GM12878 (cell line): ENCODE measurements around the gene SNAPIN. TPM values are rescaled to one million over a fixed set of nuclear protein-coding genes. Genes with fewer than 3 reads are reported as not detected.

ENCODE experiments used
- ATAC-seq: fragments of 200-7000 bp; cut with Tn5 transposase; 3 replicates; pipeline ENCODE4 v1.9.1; 2020; ENCODE audit warnings: mild to moderate bottlenecking, moderate library complexity
- BruUV-seq: library from RNA; stranded (reverse); fragments of 400-500 nt; replicated peaks from 2 replicates; lab custom pipeline; 2021; lab: Mats Ljungman, UMichigan
- CTCF ChIA-PET: fragments of 300-600 bp; sonication (Branson Sonifier 250); formaldehyde crosslinking; extraction: SDS; loops from one replicate; lab custom pipeline; 2021; ENCODE audit warnings: inconsistent platforms; lab: Yijun Ruan, JAX
- POLR2A ChIA-PET: fragments of 350-600 bp; formaldehyde crosslinking; extraction: SDS; loops from one replicate; lab custom pipeline; 2021; ENCODE audit warnings: inconsistent platforms; lab: Charles Lee
- RAD21 ChIA-PET: fragments of 300-600 bp; sonication (Branson Sonifier 250); formaldehyde crosslinking; loops from one replicate; lab custom pipeline; 2023; ENCODE audit warnings: antibody characterized with exemption; ENCODE audit not compliant: unreplicated experiment; lab: Charles Lee
- SMC1A ChIA-PET: fragments of 300-600 bp; sonication (Branson Sonifier 250); formaldehyde crosslinking; loops from one replicate; lab custom pipeline; 2023; ENCODE audit not compliant: unreplicated experiment, uncharacterized antibody; lab: Charles Lee
- DNase-seq: peaks from one replicate; pipeline ENCODE4 v3.0.0-alpha.2; 2011; ENCODE audit warnings: low read depth, low spot score
- FAIRE-seq: peaks from 3 replicates; lab custom pipeline; 2011; peaks lifted over from hg19 to GRCh38; lab: Jason Lieb, UNC
- H2AFZ ChIP-seq: 2 replicates; pipeline ENCODE4 v1.6.0; 2011; ENCODE audit warnings: low read depth, low read length, control low read depth; ENCODE audit not compliant: control insufficient read depth
- H3K27ac ChIP-seq: 2 replicates; pipeline ENCODE4 v1.5.1; 2011; ENCODE audit warnings: control low read depth; ENCODE audit not compliant: control insufficient read depth, insufficient read depth
- H3K27me3 ChIP-seq, 2 experiments: replicated peaks in 1 of 2; 2 replicates each; pipeline versions ENCODE4 v1.6.0 to v1.6.1; 2011; ENCODE audit warnings: low read length in 1 of 2; ENCODE audit not compliant: control insufficient read depth in 2 of 2, insufficient read depth in 2 of 2
- H3K36me3 ChIP-seq, 2 experiments: 2 replicates each; pipeline ENCODE4 v1.5.1; 2011; ENCODE audit warnings: low read length in 1 of 2; ENCODE audit not compliant: control insufficient read depth in 2 of 2, insufficient read depth in 2 of 2
- H3K4me1 ChIP-seq: 2 replicates; pipeline ENCODE4 v1.6.1; 2011; ENCODE audit warnings: mild to moderate bottlenecking, low read length, moderate library complexity, mixed read lengths; ENCODE audit not compliant: control insufficient read depth, insufficient read depth
- H3K4me2 ChIP-seq: 2 replicates; pipeline ENCODE4 v1.6.0; 2011; ENCODE audit warnings: control low read depth; ENCODE audit not compliant: control insufficient read depth, insufficient read depth
- H3K4me3 ChIP-seq: fragments of 200-600 bp; sonication (generic); 2 replicates; pipeline ENCODE4 v1.5.1; 2016
- H3K79me2 ChIP-seq: 2 replicates; pipeline ENCODE4 v1.6.0; 2011; ENCODE audit warnings: low read length; ENCODE audit not compliant: control insufficient read depth, insufficient read depth
- H3K9ac ChIP-seq: 2 replicates; pipeline ENCODE4 v1.8.0; 2011; ENCODE audit warnings: low read length, control low read depth, mixed read lengths; ENCODE audit not compliant: control insufficient read depth, insufficient read depth
- H3K9me3 ChIP-seq: replicated peaks from 3 replicates; pipeline ENCODE4 v1.5.1; 2011; ENCODE audit warnings: mild to moderate bottlenecking, low read length; ENCODE audit not compliant: control insufficient read depth, insufficient read depth
- H4K20me1 ChIP-seq: 2 replicates; pipeline ENCODE4 v1.6.0; 2011; ENCODE audit not compliant: control insufficient read depth, insufficient read depth
- ATF7 ChIP-seq: fragments of 450-650 bp; IDR thresholded peaks from 2 replicates; pipeline ENCODE4 v1.6.1; 2016; ENCODE audit warnings: low read depth, mild to moderate bottlenecking
- CHD4 ChIP-seq: fragments of 200-600 bp; sonication (generic); IDR thresholded peaks from 2 replicates; pipeline ENCODE4 v1.6.1; 2016; ENCODE audit warnings: mild to moderate bottlenecking
- CREB1 ChIP-seq: IDR thresholded peaks from 2 replicates; pipeline ENCODE4 v1.6.1; 2012; ENCODE audit warnings: low read depth, mild to moderate bottlenecking, inconsistent platforms
- GATAD2B ChIP-seq: fragments of 450-650 bp; conservative IDR thresholded peaks from 2 replicates; pipeline ENCODE4 v1.6.1; 2017; ENCODE audit warnings: low read depth, mild to moderate bottlenecking, moderate library complexity
- IKZF1 ChIP-seq: fragments of 450-650 bp; conservative IDR thresholded peaks from 2 replicates; pipeline ENCODE4 v1.6.1; 2017; ENCODE audit warnings: antibody characterized with exemption, mild to moderate bottlenecking
- MXI1 ChIP-seq: fragments of 150-350 bp; IDR thresholded peaks from 2 replicates; pipeline ENCODE4 v1.6.1; 2011; ENCODE audit warnings: low read depth, mild to moderate bottlenecking, inconsistent platforms, low read length, improper control_type of control experiment
- POU2F2 ChIP-seq: IDR thresholded peaks from 3 replicates; pipeline ENCODE4 v1.6.1; 2011; ENCODE audit warnings: low read depth, mild to moderate bottlenecking, low read length, borderline replicate concordance
- RB1 ChIP-seq: fragments of 450-650 bp; formaldehyde crosslinking; IDR thresholded peaks from 2 replicates; pipeline ENCODE4 v1.6.1; 2017; ENCODE audit warnings: mild to moderate bottlenecking, borderline replicate concordance
- RELA ChIP-seq: fragments of 450-650 bp; IDR thresholded peaks from 2 replicates; pipeline ENCODE4 v1.8.0; 2014; ENCODE audit warnings: borderline replicate concordance; ENCODE audit not compliant: partially characterized antibody
- SIN3A ChIP-seq: IDR thresholded peaks from 2 replicates; pipeline ENCODE4 v1.6.1; 2012; ENCODE audit warnings: low read depth, low read length, improper control_type of control experiment
- SIX5 ChIP-seq: IDR thresholded peaks from 2 replicates; pipeline ENCODE4 v1.6.1; 2011; ENCODE audit warnings: mild to moderate bottlenecking, low read depth, low read length, moderate library complexity; ENCODE audit not compliant: severe bottlenecking
- SREBF1 ChIP-seq: IDR thresholded peaks from 2 replicates; pipeline ENCODE4 v1.6.1; 2012; ENCODE audit warnings: mild to moderate bottlenecking, low read length
- STAT3 ChIP-seq: IDR thresholded peaks from 2 replicates; pipeline ENCODE4 v1.6.1; 2011; ENCODE audit warnings: low read depth, low read length, improper control_type of control experiment
- WRNIP1 ChIP-seq: IDR thresholded peaks from 2 replicates; pipeline ENCODE4 v1.6.1; 2011; ENCODE audit warnings: low read depth, low read length, improper control_type of control experiment, borderline replicate concordance
- YBX1 ChIP-seq: fragments of 450-650 bp; IDR thresholded peaks from 2 replicates; pipeline ENCODE4 v1.6.1; 2016; ENCODE audit warnings: antibody characterized with exemption
- WGBS: methylation state at CpG from one replicate; pipeline ENCODE4 v1.1.6; 2016; ENCODE audit warnings: low lambda C conversion rate; ENCODE audit not compliant: insufficient replicate concordance, insufficient coverage; ENCODE audit errors: missing lambda C conversion rate; 5-methylcytosine and 5-hydroxymethylcytosine counted together
- in situ Hi-C: fragments of 300-500 bp; cut with MboI; formaldehyde crosslinking; loops from 9 replicates; pipeline ENCODE4 v1.14.3; 2018; ENCODE audit warnings: mixed read lengths
- intact Hi-C: fragments of 100-400 bp; cut with micrococcal nuclease; formaldehyde crosslinking; loops from one replicate; pipeline ENCODE4 v1.14.2; 2022; ENCODE audit not compliant: unreplicated experiment
- polyA plus RNA-seq, 11 experiments: library from polyadenylated mRNA; depleted of rRNA in 4 of 11; unstranded in 6 of 11; stranded (reverse) in 5 of 11; fragments of >200 nt; fragmentation: Nextera tagmentation in 4 of 11; fragmentation: Illumina TruSeq in 1 of 11; extraction: Ambion mirVana in 4 of 11; extraction: Trizol in 1 of 11; gene quantifications; 1 replicate in 1 of 11; 2 replicates in 10 of 11; pipeline versions ENCODE4 v1.2.1 to v1.2.3, GENCODE V29; 2011 to 2016; ENCODE audit warnings: inconsistent platforms in 2 of 11, missing spikeins in 2 of 11, low read depth in 1 of 11
- total RNA-seq, 4 experiments: library from RNA; depleted of rRNA in 3 of 4; stranded (reverse); fragments of >200 nt in 3 of 4; fragmentation: Illumina TruSeq in 1 of 4; extraction: Trizol in 1 of 4; gene quantifications; 2 replicates each; pipeline versions ENCODE4 v1.2.1 to v1.2.3, GENCODE V29; 2013 to 2021
- TF ChIP-seq, protein P1 (sequence below): IDR thresholded peaks from 2 replicates; pipeline ENCODE4 v1.6.1; 2012; ENCODE audit warnings: low read depth, low read length, improper control_type of control experiment
- TF ChIP-seq, protein P2 (sequence below): IDR thresholded peaks from 2 replicates; pipeline ENCODE4 v1.6.1; 2012; ENCODE audit warnings: low read length, inconsistent platforms
- TF ChIP-seq, protein P3 (sequence below): IDR thresholded peaks from 2 replicates; pipeline ENCODE4 v1.6.1; 2012; ENCODE audit warnings: low read depth, low read length, improper control_type of control experiment

The SNAPIN gene
- total and polyA plus RNA-seq, 10 of the 15 experiments (the other 5 are each of a cell fraction or from before 2014, with no cell fraction given), result 12.4 to 78.1 (median 38.6) TPM

DNA sequence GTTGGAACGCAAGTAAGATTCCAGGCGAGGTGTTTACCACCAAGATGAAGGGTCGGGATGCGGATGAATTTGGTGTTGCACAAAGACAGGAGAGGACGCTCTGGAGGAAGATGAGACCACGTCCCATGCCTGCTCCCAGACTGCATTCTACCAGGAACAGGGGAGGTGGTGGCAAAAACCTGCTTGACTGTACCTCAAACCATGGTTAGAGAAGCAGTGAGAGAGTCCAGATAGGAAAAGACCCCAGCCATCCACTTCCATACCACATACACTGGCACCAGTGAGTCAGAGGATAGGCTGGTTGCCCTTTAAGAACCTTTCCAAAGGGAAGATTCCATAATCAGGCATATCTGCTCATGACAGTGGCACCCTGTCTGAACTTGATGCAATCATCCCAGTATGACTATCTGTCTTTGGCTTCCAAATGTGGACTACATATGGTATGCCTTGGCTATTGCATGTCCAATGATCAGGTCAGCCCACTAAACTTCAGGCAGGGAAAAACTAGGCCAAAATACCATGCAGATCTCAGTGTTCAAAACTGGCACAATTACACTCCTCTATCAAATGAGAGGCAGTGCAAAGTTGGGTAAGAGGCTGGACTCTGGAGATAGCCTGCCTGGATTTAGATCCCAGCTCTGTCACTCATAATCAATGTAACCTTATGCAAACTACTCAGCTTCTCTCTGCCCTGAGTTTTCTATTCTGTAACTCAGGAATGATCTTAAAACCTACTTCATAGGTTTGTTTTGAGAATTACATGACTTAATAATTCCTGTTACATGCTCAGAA, 40.6 kb downstream of the SNAPIN start:
- in situ Hi-C loops, result no loop called here

DNA sequence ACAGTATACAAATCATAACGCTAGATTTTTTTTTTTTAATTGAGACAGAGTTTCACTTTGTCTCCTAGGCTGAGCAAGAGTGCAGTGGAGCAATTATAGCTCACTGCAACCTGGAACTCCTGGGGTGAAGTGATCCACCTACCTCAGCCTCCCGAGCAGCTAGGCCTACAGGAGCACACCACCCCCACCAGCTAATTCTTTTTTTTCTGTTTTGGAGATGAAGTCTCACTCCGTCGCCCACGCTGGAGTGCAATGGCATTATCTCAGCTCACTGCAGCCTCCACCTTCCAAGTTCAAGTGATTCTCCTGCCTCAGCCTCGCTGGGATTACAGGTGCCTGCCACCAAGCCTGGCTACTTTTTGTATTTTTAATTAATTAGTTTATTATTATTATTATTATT, 41.3 kb downstream of the SNAPIN start:
- in situ Hi-C loops, result no loop called here
- Histone ChIP-seq H3K4me2 (no peak overlapping the region), H3K27me3 (no peaks in the 10 kb centered on the region), H3K27ac (no peak overlapping the region), H3K79me2 (no peaks in the 10 kb centered on the region), H3K36me3 (no peaks in the 10 kb centered on the region), H3K9ac (no peak overlapping the region), H4K20me1 (no peaks in the 10 kb centered on the region), H2AFZ (no peak overlapping the region), H3K4me3 (no peak overlapping the region), H3K9me3 (no peaks in the 10 kb centered on the region), H3K4me1 (peaks cover 4% of the 10 kb centered on the region)
- POLR2A ChIA-PET, result no interaction called here
- 44% methylated on average over 6 of the region's 6 CpGs for WGBS
- SMC1A ChIA-PET, result interaction anchor here (1.2 kb wide), 1 partner anchor 97 kb away, joined by 3 read pairs; no protein-coding TSS in a partner anchor
- intact Hi-C loops, result no loop called here
- ATAC-seq (no peak), FAIRE-seq (no peak), DNase-seq (no peak)
- BruUV-seq, result no TSS peak
- TF ChIP-seq, protein P1, sequence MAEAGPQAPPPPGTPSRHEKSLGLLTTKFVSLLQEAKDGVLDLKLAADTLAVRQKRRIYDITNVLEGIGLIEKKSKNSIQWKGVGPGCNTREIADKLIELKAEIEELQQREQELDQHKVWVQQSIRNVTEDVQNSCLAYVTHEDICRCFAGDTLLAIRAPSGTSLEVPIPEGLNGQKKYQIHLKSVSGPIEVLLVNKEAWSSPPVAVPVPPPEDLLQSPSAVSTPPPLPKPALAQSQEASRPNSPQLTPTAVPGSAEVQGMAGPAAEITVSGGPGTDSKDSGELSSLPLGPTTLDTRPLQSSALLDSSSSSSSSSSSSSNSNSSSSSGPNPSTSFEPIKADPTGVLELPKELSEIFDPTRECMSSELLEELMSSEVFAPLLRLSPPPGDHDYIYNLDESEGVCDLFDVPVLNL, result no peak
- no peak for TF ChIP-seq GATAD2B
- TF ChIP-seq WRNIP1, result no peak
- TF ChIP-seq, protein P2, sequence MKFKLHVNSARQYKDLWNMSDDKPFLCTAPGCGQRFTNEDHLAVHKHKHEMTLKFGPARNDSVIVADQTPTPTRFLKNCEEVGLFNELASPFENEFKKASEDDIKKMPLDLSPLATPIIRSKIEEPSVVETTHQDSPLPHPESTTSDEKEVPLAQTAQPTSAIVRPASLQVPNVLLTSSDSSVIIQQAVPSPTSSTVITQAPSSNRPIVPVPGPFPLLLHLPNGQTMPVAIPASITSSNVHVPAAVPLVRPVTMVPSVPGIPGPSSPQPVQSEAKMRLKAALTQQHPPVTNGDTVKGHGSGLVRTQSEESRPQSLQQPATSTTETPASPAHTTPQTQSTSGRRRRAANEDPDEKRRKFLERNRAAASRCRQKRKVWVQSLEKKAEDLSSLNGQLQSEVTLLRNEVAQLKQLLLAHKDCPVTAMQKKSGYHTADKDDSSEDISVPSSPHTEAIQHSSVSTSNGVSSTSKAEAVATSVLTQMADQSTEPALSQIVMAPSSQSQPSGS, result no peak
- TF ChIP-seq SREBF1, result no peak
- TF ChIP-seq IKZF1, result no peak
- TF ChIP-seq YBX1, result no peak
- no peak for TF ChIP-seq SIN3A
- TF ChIP-seq SIX5, result no peak
- no peak for TF ChIP-seq RB1
- no peak for TF ChIP-seq STAT3
- TF ChIP-seq POU2F2, result no peak
- RAD21 ChIA-PET, result no interaction called here
- CTCF ChIA-PET, result interaction anchor here (0.5 kb wide), 1 partner anchor 31 kb away, joined by 3 read pairs; no protein-coding TSS in a partner anchor

More for the DNA sequence above, 40.6 kb downstream of the SNAPIN start:
- ATAC-seq (no peak), DNase-seq (no peak), FAIRE-seq (no peak)
- intact Hi-C loops, result no loop called here
- H3K4me2 ChIP-seq, result no peak overlapping the region
- no peak overlapping the region for H3K4me3 ChIP-seq
- POLR2A ChIA-PET, result interaction anchor here (0.6 kb wide), 1 partner anchor 1274 kb away, joined by 4 read pairs; no protein-coding TSS in a partner anchor
- H4K20me1 ChIP-seq, result no peaks in the 10 kb centered on the region
- H3K27ac ChIP-seq, result no peak overlapping the region
- BruUV-seq, result no TSS peak
- CTCF ChIA-PET, result no interaction called here
- no peak overlapping the region for H3K9ac ChIP-seq
- H3K4me1 ChIP-seq, result peaks cover 4% of the 10 kb centered on the region
- no peaks in the 10 kb centered on the region for H3K79me2 ChIP-seq
- H2AFZ ChIP-seq, result no peak overlapping the region; the same call in 1 of the 2 replicates
- RAD21 ChIA-PET, result interaction anchor here (0.7 to 1.0 kb wide), 2 partner anchors 27 to 43 kb away, joined by 3 read pairs; no protein-coding TSS in a partner anchor
- TF ChIP-seq, protein P3, sequence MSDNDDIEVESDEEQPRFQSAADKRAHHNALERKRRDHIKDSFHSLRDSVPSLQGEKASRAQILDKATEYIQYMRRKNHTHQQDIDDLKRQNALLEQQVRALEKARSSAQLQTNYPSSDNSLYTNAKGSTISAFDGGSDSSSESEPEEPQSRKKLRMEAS, result no peak
- TF ChIP-seq ATF7 (no peak), RELA (no peak), MXI1 (no peak), CREB1 (no peak), CHD4 (no peak)
- no peaks in the 10 kb centered on the region for H3K9me3 ChIP-seq
- no peaks in the 10 kb centered on the region for H3K27me3 ChIP-seq
- 49% methylated on average over 6 of the region's 6 CpGs for WGBS
- H3K36me3 ChIP-seq, result no peaks in the 10 kb centered on the region
- SMC1A ChIA-PET, result interaction anchor here (1.2 kb wide), 1 partner anchor 98 kb away, joined by 3 read pairs; no protein-coding TSS in a partner anchor
